Esophagus squamous epithelium (tissue), 4 donors: ENCODE data around the gene ZNF644.

Experiments used
- POLR2A ChIP-seq, 4 donors: fragments of 450-650 bp; IDR thresholded peaks; one replicate each; pipeline ENCODE4 v1.6.1; 2017; ENCODE audit warnings: antibody characterized with exemption in 4 of 4, mild to moderate bottlenecking in 4 of 4, moderate library complexity in 3 of 4
- TF ChIP-seq, protein P1 (sequence below), 6 experiments: fragments of 450-650 bp in 4 of 6; fragments of 200-600 bp in 2 of 6; sonication (generic) in 2 of 6; IDR thresholded peaks; one replicate each; pipeline ENCODE4 v1.5.1; 2016 to 2019; ENCODE audit warnings: antibody characterized with exemption in 6 of 6, mild to moderate bottlenecking in 4 of 6, moderate library complexity in 4 of 6

DNA sequence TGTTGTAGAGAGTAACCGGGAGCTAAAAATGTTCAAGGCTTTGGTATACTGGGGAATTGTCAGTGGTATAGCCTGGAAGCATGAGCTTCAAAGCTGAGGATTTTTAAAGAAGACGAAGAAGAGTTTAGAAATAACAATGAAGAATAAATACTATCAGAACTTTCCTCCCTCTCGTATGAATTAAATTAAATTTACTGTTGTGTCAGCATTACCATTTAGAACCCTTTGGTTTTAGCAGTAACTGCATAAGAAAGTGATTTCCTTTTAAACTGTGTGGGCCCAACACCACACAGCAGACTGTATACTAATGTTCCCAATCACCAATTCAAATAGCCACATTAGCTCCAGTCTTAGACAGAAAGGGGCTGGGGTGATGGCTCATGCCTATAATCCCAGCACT lies 122.6 kb downstream of the ZNF644 start:
- TF ChIP-seq, protein P1, sequence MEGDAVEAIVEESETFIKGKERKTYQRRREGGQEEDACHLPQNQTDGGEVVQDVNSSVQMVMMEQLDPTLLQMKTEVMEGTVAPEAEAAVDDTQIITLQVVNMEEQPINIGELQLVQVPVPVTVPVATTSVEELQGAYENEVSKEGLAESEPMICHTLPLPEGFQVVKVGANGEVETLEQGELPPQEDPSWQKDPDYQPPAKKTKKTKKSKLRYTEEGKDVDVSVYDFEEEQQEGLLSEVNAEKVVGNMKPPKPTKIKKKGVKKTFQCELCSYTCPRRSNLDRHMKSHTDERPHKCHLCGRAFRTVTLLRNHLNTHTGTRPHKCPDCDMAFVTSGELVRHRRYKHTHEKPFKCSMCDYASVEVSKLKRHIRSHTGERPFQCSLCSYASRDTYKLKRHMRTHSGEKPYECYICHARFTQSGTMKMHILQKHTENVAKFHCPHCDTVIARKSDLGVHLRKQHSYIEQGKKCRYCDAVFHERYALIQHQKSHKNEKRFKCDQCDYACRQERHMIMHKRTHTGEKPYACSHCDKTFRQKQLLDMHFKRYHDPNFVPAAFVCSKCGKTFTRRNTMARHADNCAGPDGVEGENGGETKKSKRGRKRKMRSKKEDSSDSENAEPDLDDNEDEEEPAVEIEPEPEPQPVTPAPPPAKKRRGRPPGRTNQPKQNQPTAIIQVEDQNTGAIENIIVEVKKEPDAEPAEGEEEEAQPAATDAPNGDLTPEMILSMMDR (IDR thresholded peaks at IDR 0.05) = no peak
- no peak for TF ChIP-seq POLR2A (IDR thresholded peaks at IDR 0.05)
